Esophagus squamous epithelium (tissue), 5 donors: ENCODE data around the gene ABHD17A. TPM values are rescaled to one million over a fixed set of nuclear protein-coding genes. Genes with fewer than 3 reads are reported as not detected.
"Not testable (repeated sequence)": the region's sequence is repeated elsewhere in the genome, so short reads cannot be mapped to it uniquely, and the experiment has no call there.

Experiments
- DNase-seq: peaks from one replicate; lab custom pipeline; 2025; lab: John Stamatoyannopoulos, UW
- H3K27ac ChIP-seq, 4 donors: fragments of 200-600 bp; sonication (generic); one replicate each; pipeline ENCODE4 v1.5.1; 2016 to 2019; ENCODE audit warnings: mild to moderate bottlenecking in 1 of 4
- H3K27me3 ChIP-seq, 4 donors: fragments of 200-600 bp; sonication (generic); 1 replicate in 3 of 4; 2 replicates in 1 of 4; pipeline versions ENCODE4 v1.5.1 to v1.6.0; 2017 to 2021; ENCODE audit warnings: antibody characterized with exemption in 1 of 4
- H3K36me3 ChIP-seq, 3 donors: fragments of 200-600 bp; sonication (generic); one replicate each; pipeline ENCODE4 v1.5.1; 2016 to 2019
- H3K4me1 ChIP-seq, 3 donors: fragments of 200-600 bp; sonication (generic); one replicate each; pipeline ENCODE4 v1.5.1; 2017 to 2019
- H3K4me3 ChIP-seq, 4 donors: fragments of 200-600 bp; sonication (generic); 1 replicate in 3 of 4; 2 replicates in 1 of 4; pipeline ENCODE4 v1.5.1; 2016 to 2019; ENCODE audit warnings: mild to moderate bottlenecking in 2 of 4, moderate library complexity in 1 of 4
- H3K9me3 ChIP-seq, 3 donors: fragments of 200-600 bp; sonication (generic); one replicate each; pipeline ENCODE4 v1.5.1; 2016 to 2019
- CTCF ChIP-seq, 6 experiments: fragments of 450-650 bp in 4 of 6; fragments of 200-600 bp in 2 of 6; sonication (generic) in 2 of 6; IDR thresholded peaks; one replicate each; pipeline ENCODE4 v1.5.1; 2016 to 2019; ENCODE audit warnings: antibody characterized with exemption in 6 of 6, mild to moderate bottlenecking in 4 of 6, moderate library complexity in 4 of 6
- POLR2A ChIP-seq, 4 donors: fragments of 450-650 bp; IDR thresholded peaks; one replicate each; pipeline ENCODE4 v1.6.1; 2017; ENCODE audit warnings: antibody characterized with exemption in 4 of 4, mild to moderate bottlenecking in 4 of 4, moderate library complexity in 3 of 4
- WGBS, 2 donors: methylation state at CpG; one replicate each; pipeline ENCODE4 v1.1.5; 2018; 5-methylcytosine and 5-hydroxymethylcytosine counted together
- intact Hi-C: fragments of 100-400 bp; cut with DNase I; formaldehyde crosslinking; loops from one replicate; pipeline ENCODE4 v1.15.0; 2022
- total RNA-seq, 4 donors: library from RNA; depleted of rRNA; stranded (reverse); fragments of >200 nt; gene quantifications; one replicate each; pipeline ENCODE4 v1.1.0, GENCODE V29; 2016
- donor health status: DM: yes; HTN: yes; CAD: no.

The ABHD17A gene
- total RNA-seq, 4 donors from 2014 or later, result 78.4 to 91.7 (median 82.9) TPM

GRCh38 chr19:1889907-1890306 is 4.6 kb upstream of the ABHD17A start:
- Histone ChIP-seq H3K27ac (no peak overlapping the region), H3K4me1 (peaks cover 0 to 5% (median 0%) of the 10 kb centered on the region in 3 donors), H3K9me3 (no peaks in the 10 kb centered on the region), H3K36me3 (no peaks in the 10 kb centered on the region), H3K27me3 (no peaks in the 10 kb centered on the region), H3K4me3 (no peak overlapping the region)
- intact Hi-C loops, result no loop called here
- TF ChIP-seq CTCF (IDR thresholded peaks at IDR 0.05) (no peak), POLR2A (IDR thresholded peaks at IDR 0.05) (no peak)
- DNase-seq, result no peak
- WGBS, 2 donors, result 50 to 100% methylated on average over 1 of the region's 1 CpG

GRCh38 chr19:1888385-1888784 is 3.1 kb upstream of the ABHD17A start:
- Histone ChIP-seq H3K4me1 (peaks cover 11 to 19% (median 13%) of the 10 kb centered on the region in 3 donors), H3K4me3 (no peak overlapping the region), H3K27ac (no peak overlapping the region), H3K27me3 (no peaks in the 10 kb centered on the region), H3K36me3 (no peaks in the 10 kb centered on the region), H3K9me3 (no peaks in the 10 kb centered on the region)
- intact Hi-C loops, result no loop called here
- no peak for TF ChIP-seq POLR2A (IDR thresholded peaks at IDR 0.05)
- no peak for TF ChIP-seq CTCF (IDR thresholded peaks at IDR 0.05)
- WGBS, 2 donors, result 83 to 92% methylated on average over 4 of the region's 5 CpGs
- DNase-seq, result no peak

- H3K4me3 ChIP-seq, H3K36me3 ChIP-seq, H3K27ac ChIP-seq, H3K9me3 ChIP-seq, H3K27me3 ChIP-seq, intact Hi-C loops, DNase-seq: not testable (repeated sequence)
- H3K4me1 ChIP-seq, result peaks cover 27 to 39% (median 32%) of the 10 kb centered on the region in 3 donors
- 92 to 93% methylated on average over 14 to 15 of the region's 15 CpGs for WGBS, 2 donors
Observed at GRCh38 chr19:1886360-1886759, 1.1 kb upstream of the ABHD17A start.

GRCh38 chr19:1884719-1885334 is 469 bp downstream of the ABHD17A start:
- no peak for DNase-seq
- Histone ChIP-seq H3K9me3 (no peaks in the 10 kb centered on the region), H3K36me3 (peaks cover 0 to 13% (median 6%) of the 10 kb centered on the region in 3 donors), H3K27ac (peak overlapping the region; percentile 94 to 96 (median 96)), H3K4me3 (peak overlapping the region; percentile 72 to 98 (median 96)), H3K27me3 (no peaks in the 10 kb centered on the region), H3K4me1 (peaks cover 38 to 54% (median 44%) of the 10 kb centered on the region in 3 donors)
- WGBS, 2 donors, result 0% methylated on average over 9 to 26 of the region's 56 CpGs
- intact Hi-C loops, result no loop called here
- TF ChIP-seq POLR2A (IDR thresholded peaks at IDR 0.05) (no peak), CTCF (IDR thresholded peaks at IDR 0.05) (no peak)

GRCh38 chr19:1884291-1884718 is 991 bp downstream of the ABHD17A start:
- peak overlapping the region; percentile 72 to 98 (median 96) for H3K4me3 ChIP-seq
- no peaks in the 10 kb centered on the region for H3K27me3 ChIP-seq
- H3K27ac ChIP-seq, result peak overlapping the region; percentile 94 to 96 (median 96)
- intact Hi-C loops, result no loop called here
- TF ChIP-seq CTCF (IDR thresholded peaks at IDR 0.05) (no peak), POLR2A (IDR thresholded peaks at IDR 0.05) (no peak)
- H3K4me1 ChIP-seq, result peaks cover 38 to 55% (median 44%) of the 10 kb centered on the region in 3 donors
- WGBS, 2 donors, result 0 to 2% methylated on average over 1 to 6 of the region's 11 CpGs
- DNase-seq, result no peak
- no peaks in the 10 kb centered on the region for H3K9me3 ChIP-seq
- peaks cover 0 to 16% (median 6%) of the 10 kb centered on the region in 3 donors for H3K36me3 ChIP-seq
